Neural progenitor cell (in vitro differentiated cells): Measurements from ENCODE around the gene BIRC3.

ENCODE experiments used
- EZH2 ChIP-seq: fragments of 200-600 bp; sonication (generic); IDR thresholded peaks from 2 replicates; pipeline ENCODE4 v1.6.1; 2017; ENCODE audit warnings: antibody characterized with exemption, mild to moderate bottlenecking, moderate library complexity
- TF ChIP-seq, protein P1 (sequence below): fragments of 200-600 bp; sonication (generic); IDR thresholded peaks from 2 replicates; pipeline ENCODE4 v1.5.1; 2017; ENCODE audit warnings: antibody characterized with exemption, mild to moderate bottlenecking

DNA sequence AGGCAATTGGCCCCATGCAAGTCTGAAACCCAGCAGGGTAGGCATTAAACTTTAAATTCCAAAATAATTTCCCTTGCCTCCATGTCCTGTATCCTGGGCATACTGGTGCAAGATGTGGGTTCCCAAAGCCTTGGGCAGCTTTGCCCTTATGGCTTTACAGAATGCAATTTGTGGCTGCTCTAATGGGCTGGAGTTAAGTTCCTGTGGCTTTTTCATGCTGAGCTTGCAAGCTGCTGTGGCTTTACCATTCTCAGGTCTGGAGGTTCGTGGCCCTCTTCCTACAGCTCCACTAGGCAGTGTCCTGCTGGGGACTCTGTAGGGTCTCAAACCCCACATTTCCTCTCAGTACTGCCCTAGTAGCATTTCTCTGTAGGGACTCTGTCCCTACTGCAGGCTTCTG is 15.0 kb upstream of the BIRC3 start:
- TF ChIP-seq, protein P1, sequence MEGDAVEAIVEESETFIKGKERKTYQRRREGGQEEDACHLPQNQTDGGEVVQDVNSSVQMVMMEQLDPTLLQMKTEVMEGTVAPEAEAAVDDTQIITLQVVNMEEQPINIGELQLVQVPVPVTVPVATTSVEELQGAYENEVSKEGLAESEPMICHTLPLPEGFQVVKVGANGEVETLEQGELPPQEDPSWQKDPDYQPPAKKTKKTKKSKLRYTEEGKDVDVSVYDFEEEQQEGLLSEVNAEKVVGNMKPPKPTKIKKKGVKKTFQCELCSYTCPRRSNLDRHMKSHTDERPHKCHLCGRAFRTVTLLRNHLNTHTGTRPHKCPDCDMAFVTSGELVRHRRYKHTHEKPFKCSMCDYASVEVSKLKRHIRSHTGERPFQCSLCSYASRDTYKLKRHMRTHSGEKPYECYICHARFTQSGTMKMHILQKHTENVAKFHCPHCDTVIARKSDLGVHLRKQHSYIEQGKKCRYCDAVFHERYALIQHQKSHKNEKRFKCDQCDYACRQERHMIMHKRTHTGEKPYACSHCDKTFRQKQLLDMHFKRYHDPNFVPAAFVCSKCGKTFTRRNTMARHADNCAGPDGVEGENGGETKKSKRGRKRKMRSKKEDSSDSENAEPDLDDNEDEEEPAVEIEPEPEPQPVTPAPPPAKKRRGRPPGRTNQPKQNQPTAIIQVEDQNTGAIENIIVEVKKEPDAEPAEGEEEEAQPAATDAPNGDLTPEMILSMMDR: no peak
- no peak for TF ChIP-seq EZH2
